DLD1 (cell line): Measurements from ENCODE around the gene CC2D1A.

ENCODE experiments used
- in situ Hi-C: cut with HindIII; loops from 2 replicates; pipeline ENCODE4 v1.10.0; 2017; ENCODE audit warnings: low sequenced_read_pairs

The CC2D1A gene

GRCh38 chr19:13975870-13976269 lies 69.9 kb downstream of the CC2D1A start:
- in situ Hi-C loops: no loop called here

GRCh38 chr19:13976446-13976845 lies 70.4 kb downstream of the CC2D1A start:
- in situ Hi-C loops: no loop called here

GRCh38 chr19:13977803-13978202 lies 71.8 kb downstream of the CC2D1A start:
- in situ Hi-C loops: no loop called here

DNA sequence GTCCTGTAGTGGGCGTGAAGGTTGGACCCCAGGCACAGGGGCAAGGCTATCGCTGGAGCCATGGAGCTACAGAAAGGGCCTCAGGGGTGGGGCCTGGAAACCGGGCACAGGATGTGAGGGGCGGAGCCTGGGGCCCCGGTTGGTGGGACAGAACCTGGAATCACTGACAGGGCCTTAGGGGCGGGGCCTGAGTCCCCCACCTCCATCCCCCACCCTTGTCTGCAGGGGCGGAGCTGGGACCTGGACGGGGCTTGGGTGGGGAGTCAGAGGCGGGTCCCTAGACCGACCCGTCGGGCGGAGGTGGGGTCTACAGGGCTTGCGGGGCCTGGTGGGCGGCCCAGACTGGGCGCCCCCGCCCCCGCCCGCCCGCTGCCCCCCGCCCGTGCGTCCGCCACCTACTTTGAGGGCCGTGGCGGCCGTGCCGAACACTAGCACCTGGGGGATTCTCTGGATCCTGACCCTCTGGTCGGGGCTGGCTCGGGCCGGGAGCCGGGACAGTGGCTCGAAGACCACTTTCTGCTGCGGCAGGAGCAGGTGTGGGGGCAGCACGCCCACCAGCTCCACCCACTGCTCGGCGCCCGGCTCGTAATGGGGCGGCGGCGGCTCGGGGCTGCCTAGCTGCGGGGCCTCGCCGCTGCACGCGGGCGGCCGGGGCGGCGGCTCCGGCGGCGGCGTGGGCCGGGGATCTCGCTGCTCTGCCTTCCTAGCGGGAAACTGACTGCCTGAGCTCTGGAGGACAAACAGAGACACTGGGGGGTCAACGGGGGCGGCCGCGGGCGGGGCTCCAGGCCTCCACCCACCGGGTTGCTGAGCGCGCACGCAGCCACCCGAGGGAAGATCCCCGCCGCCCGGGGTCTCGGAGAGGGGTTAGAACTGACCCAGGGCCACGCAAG lies 72.6 kb downstream of the CC2D1A start:
- in situ Hi-C loops: no loop called here

- in situ Hi-C loops: no loop called here
Observed at GRCh38 chr19:13979244-13979615, 73.2 kb downstream of the CC2D1A start.

- in situ Hi-C loops: no loop called here
Observed at GRCh38 chr19:13979686-13980085, 73.7 kb downstream of the CC2D1A start.

GRCh38 chr19:13980340-13980739 lies 74.3 kb downstream of the CC2D1A start:
- in situ Hi-C loops: no loop called here
